SK-N-SH treated with all-trans-retinoic acid at 6 μM for 48 hours (cell line): ENCODE measurements around the gene ZCCHC24.

Source experiments
- ATAC-seq: fragments of 200-7000 bp; cut with Tn5 transposase; 3 replicates; pipeline ENCODE4 v1.9.1; 2020; ENCODE audit warnings: mild to moderate bottlenecking, moderate library complexity
- ARNTL ChIP-seq: fragments of 450-650 bp; formaldehyde crosslinking; IDR thresholded peaks from 2 replicates; pipeline ENCODE4 v1.5.0; 2020; ENCODE audit warnings: low read depth, mild to moderate bottlenecking, moderate library complexity, borderline replicate concordance
- BACH2 ChIP-seq: fragments of 250-450 bp; sonication (Bioruptor Pico); IDR thresholded peaks from 2 replicates; pipeline ENCODE4 v1.9.0; 2021; ENCODE audit warnings: mild to moderate bottlenecking, borderline replicate concordance
- CSDC2 ChIP-seq: fragments of 250-450 bp; sonication (Bioruptor Pico); IDR thresholded peaks from 2 replicates; pipeline ENCODE4 v1.5.0; 2020; ENCODE audit warnings: mild to moderate bottlenecking, moderate library complexity
- ESRRG ChIP-seq: fragments of 250-450 bp; sonication (Bioruptor Pico); IDR thresholded peaks from 2 replicates; pipeline ENCODE4 v1.6.1; 2021; ENCODE audit warnings: mild to moderate bottlenecking
- ISL1 ChIP-seq: fragments of 250-450 bp; sonication (Bioruptor Pico); IDR thresholded peaks from 2 replicates; pipeline ENCODE4 v2.1.2; 2022; ENCODE audit warnings: mild to moderate bottlenecking, moderate library complexity
- OSR1 ChIP-seq: fragments of 250-450 bp; sonication (Bioruptor Pico); IDR thresholded peaks from 2 replicates; pipeline ENCODE4 v1.8.0; 2022; ENCODE audit warnings: moderate library complexity, mild to moderate bottlenecking, inconsistent platforms
- PATZ1 ChIP-seq: fragments of 250-450 bp; sonication (Bioruptor Pico); IDR thresholded peaks from 2 replicates; pipeline ENCODE4 v1.8.0; 2020; ENCODE audit warnings: mild to moderate bottlenecking, moderate library complexity, borderline replicate concordance
- POU6F1 ChIP-seq: fragments of 250-450 bp; sonication (Bioruptor Pico); IDR thresholded peaks from 2 replicates; pipeline ENCODE4 v1.8.0; 2021; ENCODE audit warnings: low read depth, mild to moderate bottlenecking, moderate library complexity, borderline replicate concordance
- PPARA ChIP-seq: fragments of 250-450 bp; sonication (Bioruptor Pico); IDR thresholded peaks from 2 replicates; pipeline ENCODE4 v1.5.0; 2020; ENCODE audit warnings: mild to moderate bottlenecking, borderline replicate concordance
- RARB ChIP-seq: fragments of 250-450 bp; sonication (Bioruptor Pico); IDR thresholded peaks from 2 replicates; pipeline ENCODE4 v1.8.0; 2021; ENCODE audit warnings: mild to moderate bottlenecking, moderate library complexity
- SNAI2 ChIP-seq: fragments of 250-450 bp; sonication (Bioruptor Pico); IDR thresholded peaks from 2 replicates; pipeline ENCODE4 v1.5.0; 2020; ENCODE audit warnings: mild to moderate bottlenecking, moderate library complexity
- TCF4 ChIP-seq: fragments of 250-450 bp; sonication (Bioruptor Pico); IDR thresholded peaks from 2 replicates; pipeline ENCODE4 v1.8.0; 2021; ENCODE audit warnings: mild to moderate bottlenecking, moderate library complexity, borderline replicate concordance
- TSHZ2 ChIP-seq: fragments of 250-450 bp; sonication (Bioruptor Pico); IDR thresholded peaks from 2 replicates; pipeline ENCODE4 v1.5.0; 2020; ENCODE audit warnings: mild to moderate bottlenecking, moderate library complexity
- ZC3H10 ChIP-seq: fragments of 250-450 bp; sonication (Bioruptor Pico); IDR thresholded peaks from 2 replicates; pipeline ENCODE4 v1.5.1; 2021; ENCODE audit warnings: mild to moderate bottlenecking, moderate library complexity
- ZNF565 ChIP-seq: fragments of 450-650 bp; formaldehyde crosslinking; conservative IDR thresholded peaks from 2 replicates; pipeline ENCODE4 v1.5.0; 2020; ENCODE audit warnings: low read depth, mild to moderate bottlenecking, moderate library complexity
- ZNF70 ChIP-seq: fragments of 450-650 bp; formaldehyde crosslinking; IDR thresholded peaks from 2 replicates; pipeline ENCODE4 v1.5.0; 2020; ENCODE audit warnings: mild to moderate bottlenecking, moderate library complexity
- ZNF8 ChIP-seq: fragments of 450-650 bp; formaldehyde crosslinking; IDR thresholded peaks from 2 replicates; pipeline ENCODE4 v1.5.0; 2020; ENCODE audit warnings: mild to moderate bottlenecking, moderate library complexity
- TF ChIP-seq, protein P1 (sequence below): fragments of 250-450 bp; sonication (Bioruptor Pico); IDR thresholded peaks from 2 replicates; pipeline ENCODE4 v1.5.1; 2021; ENCODE audit warnings: mild to moderate bottlenecking, moderate library complexity

ZCCHC24 gene

DNA sequence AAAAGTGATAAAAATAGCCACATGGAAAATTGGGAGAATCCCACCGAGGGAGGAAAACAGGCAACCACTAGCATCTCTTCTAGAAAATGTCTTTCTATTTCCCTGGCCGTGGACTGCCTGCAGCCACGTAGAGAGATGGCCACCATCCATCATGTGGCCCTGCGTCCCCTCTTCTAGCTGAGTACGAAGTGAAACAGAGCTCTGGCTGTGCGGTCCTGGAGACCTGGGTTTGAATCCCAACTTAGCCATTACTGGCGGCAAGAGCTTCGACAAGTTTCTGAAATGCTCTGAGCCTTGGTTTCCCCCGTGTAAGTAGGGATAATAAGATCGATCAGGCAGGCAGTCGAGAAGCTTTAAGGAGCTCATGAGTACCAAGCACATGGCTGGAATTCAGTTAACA lies 32.9 kb downstream of the ZCCHC24 start:
- ATAC-seq = no peak
- no peak for TF ChIP-seq ESRRG (CRISPR knock-in tag)
- no peak for TF ChIP-seq CSDC2 (CRISPR knock-in tag)
- no peak for TF ChIP-seq ZC3H10
- TF ChIP-seq, all 23 proteins: peak for 0

DNA sequence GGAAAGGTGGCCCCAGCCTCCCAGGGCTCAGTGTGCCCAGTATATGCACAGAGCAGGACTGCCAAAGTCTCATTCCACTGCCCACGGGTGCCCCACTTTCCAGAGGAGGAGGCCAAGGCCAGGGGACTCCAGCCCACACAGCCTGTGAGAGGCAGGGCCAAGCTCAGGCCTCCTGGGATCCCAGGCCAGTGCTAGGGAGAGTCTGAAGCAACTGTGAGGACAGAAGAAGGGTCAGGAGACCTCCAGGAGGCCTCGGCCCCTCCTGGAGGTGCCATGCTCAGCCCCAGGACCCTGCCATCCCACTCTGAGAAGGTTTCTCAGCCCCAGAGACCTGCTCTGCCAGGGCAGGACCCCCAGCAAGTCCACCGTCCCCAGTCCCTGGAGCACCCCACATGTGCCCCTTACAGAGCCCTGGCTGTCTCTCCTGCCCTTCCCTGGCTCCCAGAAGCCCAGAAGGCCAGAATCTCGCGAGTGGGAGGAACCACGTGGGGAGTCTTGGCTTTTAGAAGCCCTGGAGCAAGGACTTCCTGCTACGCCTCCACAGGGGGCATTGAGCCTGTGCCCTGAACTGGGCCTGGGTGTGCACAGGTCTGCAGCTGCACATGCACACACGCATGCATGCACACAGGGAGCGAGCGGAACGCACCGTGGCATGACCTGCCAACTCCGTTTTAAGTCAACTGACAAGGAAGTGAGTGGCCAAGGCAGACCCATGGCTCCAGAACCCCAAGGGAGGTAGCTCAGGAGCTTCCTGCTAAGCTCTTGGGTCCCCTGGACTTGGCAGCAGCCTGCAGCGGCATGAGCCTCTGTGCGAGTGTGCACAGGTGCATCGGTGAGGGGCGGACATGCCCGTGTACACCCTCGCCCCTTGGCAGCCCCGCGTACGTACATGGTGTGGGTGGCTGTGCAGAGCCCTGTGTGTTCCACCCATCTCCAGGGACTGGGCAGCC lies 33.6 kb downstream of the ZCCHC24 start:
- TF ChIP-seq ZNF70 (CRISPR knock-in tag) = no peak
- ATAC-seq = no peak

DNA sequence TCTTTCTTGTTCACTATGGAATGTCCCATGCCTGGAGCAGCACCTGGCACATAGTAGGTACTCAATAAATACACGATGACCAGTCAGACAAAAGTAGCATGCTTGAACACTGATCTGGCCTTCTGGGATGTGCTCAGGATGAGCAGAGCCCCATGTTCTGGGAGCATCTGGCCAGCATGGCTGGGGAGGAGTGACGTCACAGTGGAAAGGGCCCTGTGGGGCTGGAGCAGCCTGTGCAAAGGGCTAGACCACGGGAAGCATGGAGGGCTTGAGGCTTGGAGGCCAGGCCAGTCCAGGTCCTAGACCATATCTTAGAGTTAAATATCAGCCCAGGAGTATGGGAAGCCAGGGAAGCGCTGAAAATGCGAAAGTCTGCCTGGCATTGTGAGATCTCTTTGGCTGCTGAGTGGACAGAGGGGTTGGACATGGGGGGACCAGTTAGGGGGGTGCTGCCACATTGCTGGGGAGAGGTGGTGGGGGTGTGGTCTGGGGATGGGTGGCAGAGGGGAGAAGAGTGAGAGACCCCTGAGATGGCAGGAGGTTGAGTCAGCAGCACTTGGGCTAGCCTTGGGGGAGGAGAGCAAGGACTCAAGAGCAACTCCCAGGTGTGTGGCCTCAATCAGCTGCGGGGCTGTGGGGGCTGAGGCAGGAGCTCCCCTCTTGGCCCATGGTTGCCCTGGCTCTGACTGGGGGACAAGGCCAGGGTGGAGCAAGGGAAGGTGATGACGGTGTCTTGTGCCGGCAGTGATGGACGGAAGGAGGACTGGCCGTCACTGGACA lies 34.9 kb downstream of the ZCCHC24 start:
- ATAC-seq = no peak
- TF ChIP-seq BACH2 (CRISPR knock-in tag) (no peak), PATZ1 (CRISPR knock-in tag) (no peak), SNAI2 (CRISPR knock-in tag) (no peak), ZC3H10 (no peak), TSHZ2 (CRISPR knock-in tag) (no peak), CSDC2 (CRISPR knock-in tag) (no peak), OSR1 (CRISPR knock-in tag) (no peak), ESRRG (CRISPR knock-in tag) (no peak), TCF4 (no peak), POU6F1 (CRISPR knock-in tag) (no peak), ARNTL (CRISPR knock-in tag) (no peak), ZNF565 (no peak), ISL1 (CRISPR knock-in tag) (no peak), PPARA (CRISPR knock-in tag) (no peak), ZNF8 (CRISPR knock-in tag) (no peak), ZNF70 (CRISPR knock-in tag) (no peak)
- TF ChIP-seq, protein P1, sequence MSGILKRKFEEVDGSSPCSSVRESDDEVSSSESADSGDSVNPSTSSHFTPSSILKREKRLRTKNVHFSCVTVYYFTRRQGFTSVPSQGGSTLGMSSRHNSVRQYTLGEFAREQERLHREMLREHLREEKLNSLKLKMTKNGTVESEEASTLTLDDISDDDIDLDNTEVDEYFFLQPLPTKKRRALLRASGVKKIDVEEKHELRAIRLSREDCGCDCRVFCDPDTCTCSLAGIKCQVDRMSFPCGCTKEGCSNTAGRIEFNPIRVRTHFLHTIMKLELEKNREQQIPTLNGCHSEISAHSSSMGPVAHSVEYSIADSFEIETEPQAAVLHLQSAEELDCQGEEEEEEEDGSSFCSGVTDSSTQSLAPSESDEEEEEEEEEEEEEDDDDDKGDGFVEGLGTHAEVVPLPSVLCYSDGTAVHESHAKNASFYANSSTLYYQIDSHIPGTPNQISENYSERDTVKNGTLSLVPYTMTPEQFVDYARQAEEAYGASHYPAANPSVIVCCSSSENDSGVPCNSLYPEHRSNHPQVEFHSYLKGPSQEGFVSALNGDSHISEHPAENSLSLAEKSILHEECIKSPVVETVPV (CRISPR knock-in tag) = no peak

- TF ChIP-seq RARB (CRISPR knock-in tag) = no peak
- TF ChIP-seq, protein P1 (CRISPR knock-in tag) = no peak
- TF ChIP-seq ARNTL (CRISPR knock-in tag) = no peak
- ATAC-seq = no peak
These were observed 35.7 kb downstream of the ZCCHC24 start for GRCh38 chr10:79409726-79410085.
